Uterus (tissue), 2 donors: ENCODE results near the gene SWSAP1.
"Not testable (repeated sequence)": the region's sequence is repeated elsewhere in the genome, so short reads cannot be mapped to it uniquely, and the experiment has no call there.

Source experiments
- CTCF ChIP-seq, 4 experiments: fragments of 200-600 bp in 2 of 4; fragments of 450-650 bp in 2 of 4; sonication (generic) in 2 of 4; IDR thresholded peaks; one replicate each; pipeline ENCODE4 v1.5.1; 2016 to 2019; ENCODE audit warnings: antibody characterized with exemption in 4 of 4, mild to moderate bottlenecking in 2 of 4, moderate library complexity in 1 of 4
- POLR2A ChIP-seq, 2 donors: fragments of 450-650 bp; IDR thresholded peaks; one replicate each; pipeline ENCODE4 v1.6.1; 2016; ENCODE audit warnings: antibody characterized with exemption in 2 of 2, mild to moderate bottlenecking in 1 of 2, moderate library complexity in 1 of 2

- not testable (repeated sequence) for TF ChIP-seq CTCF, POLR2A (IDR thresholded peaks at IDR 0.05)
Measured at GRCh38 chr19:11354102-11354501, 20.4 kb upstream of the SWSAP1 start.
